ELR (cell line): ENCODE data around the gene CTNNA3.
"Not testable (repeated sequence)": the region's sequence is repeated elsewhere in the genome, so short reads cannot be mapped to it uniquely, and the experiment has no call there.

ENCODE experiments used
- DNase-seq: peaks from one replicate; pipeline ENCODE4 v3.0.0-alpha.2; 2015; ENCODE audit warnings: low read depth

The CTNNA3 gene

DNA sequence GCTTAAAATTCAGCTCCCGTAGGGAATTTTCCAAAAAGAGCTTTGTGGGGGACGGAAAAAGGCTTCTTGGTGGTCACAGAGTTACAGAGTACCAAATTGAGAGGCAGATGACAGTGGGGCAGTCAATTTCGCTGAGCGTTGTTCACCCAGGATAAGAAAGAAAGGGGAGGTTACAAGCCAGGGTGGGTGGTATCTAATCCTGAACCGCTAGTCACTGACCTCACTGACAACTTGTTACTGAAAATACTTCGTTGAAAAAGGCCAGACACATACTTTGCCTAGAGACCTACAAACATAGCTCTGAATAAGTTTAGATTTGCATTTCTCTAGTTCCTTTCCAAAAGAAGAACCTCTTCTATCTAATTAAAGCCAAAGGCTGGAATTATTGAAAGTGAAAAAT is at the start of gene CTNNA3:
Gene CTNNA3 (minus strand): TSS at position 167 of the 400 bp plus-strand sequence.
- DNase-seq, result no peak

- DNase-seq, result no peak
Observed at GRCh38 chr10:67735430-67735829, 39.4 kb upstream of the CTNNA3 start.

DNA sequence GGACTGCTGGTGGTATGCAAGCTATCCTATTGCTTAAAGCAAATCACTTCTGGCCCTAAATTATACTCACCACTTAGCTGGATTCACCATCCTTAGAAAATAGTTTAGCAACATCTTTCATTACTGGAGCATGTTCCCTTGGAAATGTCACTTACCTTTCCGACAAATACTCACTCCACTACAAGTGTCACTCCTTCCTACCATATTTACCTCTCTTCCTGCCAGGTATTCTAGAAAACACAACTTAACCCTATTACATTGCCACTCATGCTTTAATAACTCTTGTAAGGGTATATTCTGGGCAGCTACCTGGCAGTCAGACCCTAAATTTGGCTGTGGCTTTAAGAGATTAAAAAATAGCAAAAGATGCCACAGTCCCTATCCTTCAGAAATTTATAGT is 37.5 kb upstream of the CTNNA3 start:
- DNase-seq, result no peak

- DNase-seq, result no peak
Observed at GRCh38 chr10:67725567-67725966, 29.6 kb upstream of the CTNNA3 start.

GRCh38 chr10:67723601-67724000 is 27.6 kb upstream of the CTNNA3 start:
- no peak for DNase-seq

DNA sequence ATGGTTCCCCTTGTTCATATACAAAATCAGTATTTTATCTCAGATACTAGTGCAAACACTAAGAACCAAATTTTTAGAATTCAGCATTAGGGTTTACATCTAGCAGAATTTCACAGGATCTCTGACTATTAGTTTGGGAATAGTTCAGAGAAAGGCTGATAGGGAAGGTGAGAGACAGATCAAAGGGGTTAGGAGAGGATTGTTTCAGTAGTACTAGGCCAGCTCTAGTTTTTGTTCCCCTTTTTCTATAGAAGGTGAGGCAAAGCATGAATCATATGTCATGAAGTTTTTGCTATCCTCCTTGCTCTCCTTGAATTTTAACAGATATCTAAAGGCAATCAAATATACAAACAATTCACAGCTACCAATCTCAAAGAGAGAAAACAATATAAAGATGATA is 26.1 kb upstream of the CTNNA3 start:
- DNase-seq, result no peak

DNA sequence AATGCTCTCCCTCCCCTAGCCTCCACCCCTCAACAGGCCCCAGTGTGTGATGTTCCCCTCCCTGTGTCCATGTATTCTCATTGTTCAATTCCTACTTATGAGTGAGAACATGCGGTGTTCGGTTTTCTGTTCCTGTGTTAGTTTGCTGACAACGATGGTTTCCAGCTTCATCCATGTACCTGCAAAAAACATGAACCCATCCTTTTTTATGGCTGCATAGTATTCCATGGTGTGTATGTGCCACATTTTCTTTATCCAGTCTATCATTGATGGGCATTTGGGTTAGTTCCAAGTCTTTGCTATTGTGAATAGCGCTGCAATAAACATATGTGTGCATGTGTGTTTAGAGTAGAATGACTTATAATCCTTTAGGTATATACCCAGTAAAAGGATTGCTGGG is 20.5 kb upstream of the CTNNA3 start:
- not testable (repeated sequence) for DNase-seq

- no peak for DNase-seq
Observed at GRCh38 chr10:67705921-67706320, 9.9 kb upstream of the CTNNA3 start.

- DNase-seq, result not testable (repeated sequence)
Observed at GRCh38 chr10:67699613-67700270, 3.7 kb upstream of the CTNNA3 start.

DNA sequence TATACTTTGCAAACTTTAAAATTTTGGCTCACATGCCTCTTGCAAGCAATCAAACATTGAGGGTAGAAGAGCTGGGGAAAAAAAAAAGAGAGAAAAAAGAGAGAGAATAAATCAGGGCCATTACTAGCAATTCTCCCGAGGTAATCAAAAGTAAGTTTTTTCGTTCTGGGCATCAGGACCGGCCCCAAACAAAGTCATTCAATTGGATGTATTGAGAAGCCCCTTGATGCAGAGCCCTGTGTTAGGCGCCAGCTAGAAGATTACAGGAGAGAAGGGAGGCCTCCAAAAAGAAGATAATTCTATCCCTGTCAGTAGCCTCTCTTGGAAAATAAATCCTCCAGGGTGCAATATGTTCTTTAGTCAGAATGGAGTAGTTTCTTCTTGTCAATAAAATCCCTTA is 2.2 kb upstream of the CTNNA3 start:
- no peak for DNase-seq

DNA sequence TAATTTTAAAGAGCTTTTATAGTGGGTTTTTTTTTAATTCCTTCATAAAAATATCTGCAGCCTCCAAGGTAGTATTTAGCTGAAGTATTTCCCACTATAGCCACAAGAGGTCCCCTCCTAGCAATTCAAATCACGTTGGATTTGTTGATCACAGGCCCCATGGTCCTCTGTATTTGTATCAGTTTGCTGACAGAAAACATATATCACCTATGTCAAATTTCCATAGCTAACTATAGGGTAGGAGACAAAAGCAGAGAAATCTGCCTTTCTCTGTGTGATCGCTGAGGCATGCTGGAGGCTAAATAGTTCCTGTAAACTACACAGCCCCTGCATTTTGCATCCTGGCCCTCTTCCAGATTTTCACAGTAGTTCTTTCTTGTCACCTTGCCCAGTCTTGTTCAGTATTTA is 1.7 kb upstream of the CTNNA3 start:
- peak; percentile 65 for DNase-seq

GRCh38 chr10:67696679-67697078 is 684 bp upstream of the CTNNA3 start:
- no peak for DNase-seq

DNA sequence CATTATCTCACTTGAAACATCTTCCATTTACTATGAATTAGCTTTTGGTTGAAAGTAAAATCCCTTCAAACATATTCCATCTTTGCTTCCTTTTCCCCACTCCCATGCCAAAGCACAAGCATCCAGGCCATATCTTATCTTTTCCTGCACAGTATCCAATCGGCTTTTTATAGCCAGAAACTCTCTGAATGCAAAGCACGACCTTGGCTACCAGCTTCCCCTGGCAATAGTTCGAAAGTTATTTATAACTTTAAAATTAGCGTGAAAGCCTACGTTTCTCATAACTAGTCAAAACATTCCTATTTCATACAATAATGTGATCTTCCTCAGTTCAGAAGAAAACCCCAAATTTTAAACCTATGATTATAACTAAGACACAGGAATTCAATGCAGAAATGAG is 440 bp downstream of the CTNNA3 start:
- DNase-seq, result no peak

DNA sequence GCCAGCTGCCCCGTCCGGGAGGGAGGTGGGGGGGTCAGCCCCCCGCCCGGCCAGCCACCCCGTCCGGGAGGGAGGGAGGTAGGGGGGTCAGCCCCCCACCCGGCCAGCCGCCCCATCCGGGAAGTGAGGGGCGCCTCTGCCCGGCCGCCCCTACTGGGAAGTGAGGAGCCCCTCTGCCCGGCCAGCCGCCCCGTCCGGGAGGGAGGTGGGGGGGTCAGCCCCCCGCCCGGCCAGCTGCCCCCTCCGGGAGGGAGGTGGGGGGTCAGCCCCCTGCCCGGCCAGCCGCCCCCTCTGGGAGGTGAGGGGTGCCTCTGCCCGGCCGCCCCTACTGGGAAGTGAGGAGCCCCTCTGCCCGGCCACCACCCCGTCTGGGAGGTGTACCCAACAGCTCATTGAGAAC is 4.1 kb downstream of the CTNNA3 start:
- DNase-seq, result not testable (repeated sequence)

GRCh38 chr10:67690540-67690939 is 5.5 kb downstream of the CTNNA3 start:
- not testable (repeated sequence) for DNase-seq

DNA sequence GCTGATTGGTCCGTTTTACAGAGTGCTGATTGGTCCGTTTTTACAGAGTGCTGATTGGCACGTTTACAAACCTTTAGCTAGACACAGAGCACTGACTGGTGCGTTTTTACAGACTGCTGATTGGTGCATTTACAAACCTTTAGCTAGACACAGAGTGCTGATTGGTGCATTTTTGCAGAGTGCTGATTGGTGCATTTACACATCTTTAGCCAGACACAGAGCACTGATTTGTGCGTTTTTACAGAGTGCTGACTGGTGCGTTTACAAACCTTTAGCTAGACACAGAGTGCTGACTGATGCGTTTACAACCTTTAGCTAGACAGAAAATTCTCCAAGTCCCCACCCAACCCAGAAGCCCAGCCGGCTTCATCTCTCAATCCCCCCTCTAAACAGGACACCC is 11.9 kb downstream of the CTNNA3 start:
- DNase-seq, result not testable (repeated sequence)

DNA sequence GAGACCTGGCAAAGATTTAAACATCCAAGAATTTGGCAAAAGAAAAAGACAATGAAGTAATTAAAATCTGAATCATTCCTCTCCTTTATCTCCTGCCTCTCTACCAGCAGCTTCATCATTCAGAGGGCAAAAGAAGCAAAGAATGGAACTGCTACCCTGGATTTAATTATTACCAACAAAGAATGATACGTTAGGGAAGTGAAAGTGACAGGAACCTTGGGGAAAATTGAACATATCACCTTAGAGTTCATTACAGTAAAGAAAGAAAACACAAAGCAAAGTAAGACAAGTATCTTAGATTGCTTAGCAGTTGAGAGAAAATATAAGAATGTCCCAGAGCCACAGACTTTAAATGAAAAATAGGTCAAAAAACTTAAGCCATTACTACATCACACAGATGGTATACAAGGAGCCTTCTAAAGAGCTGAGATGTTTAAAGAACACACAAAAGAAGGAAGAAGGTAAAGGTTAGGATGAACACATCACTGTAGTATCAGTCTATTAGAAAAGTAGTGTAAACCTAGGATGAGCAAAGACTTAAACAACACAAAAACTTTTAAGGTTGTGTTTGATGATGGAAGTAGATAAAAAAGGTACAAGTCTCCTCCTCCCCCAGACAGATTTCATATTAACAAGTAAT is 17.5 kb downstream of the CTNNA3 start:
- DNase-seq, result no peak

GRCh38 chr10:67676208-67676825 is 19.7 kb downstream of the CTNNA3 start:
- no peak for DNase-seq

DNA sequence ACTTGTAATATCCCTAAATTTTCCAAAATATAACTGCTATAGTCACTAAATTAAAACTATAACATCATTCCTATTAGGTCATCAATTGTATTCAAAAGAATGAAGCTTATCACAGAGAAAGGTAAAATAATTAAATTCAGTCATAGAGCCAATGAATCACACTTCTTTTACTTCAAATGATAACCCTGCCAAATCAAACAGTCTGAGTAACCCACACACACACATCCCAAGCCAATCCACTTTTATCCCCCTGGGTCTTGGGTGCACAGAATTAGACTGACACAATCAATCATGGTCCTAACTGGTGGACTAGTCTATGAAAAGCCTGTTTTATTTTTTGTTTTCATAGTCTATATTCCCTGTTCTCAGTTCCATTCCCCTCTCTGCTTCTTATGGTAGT is 25.6 kb downstream of the CTNNA3 start:
- DNase-seq, result no peak

DNA sequence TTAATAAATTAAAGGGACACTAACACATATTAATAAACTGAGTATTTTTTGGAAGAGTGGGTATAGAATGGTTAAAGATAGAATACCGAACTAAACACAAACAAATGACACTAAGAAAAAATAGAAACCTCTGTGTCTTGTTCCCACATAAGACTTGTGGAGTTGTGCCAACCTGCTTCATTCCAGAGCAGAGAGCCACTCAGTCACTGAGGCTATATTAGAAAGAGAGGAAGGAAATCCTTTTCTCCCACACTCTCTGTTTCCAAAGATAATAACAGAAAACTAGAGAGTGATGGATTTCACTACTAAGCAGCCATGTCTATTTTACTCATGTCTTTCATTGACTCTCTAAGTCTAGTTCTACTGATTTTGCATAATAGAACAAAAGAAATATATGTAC is 26.0 kb downstream of the CTNNA3 start:
- no peak for DNase-seq

DNA sequence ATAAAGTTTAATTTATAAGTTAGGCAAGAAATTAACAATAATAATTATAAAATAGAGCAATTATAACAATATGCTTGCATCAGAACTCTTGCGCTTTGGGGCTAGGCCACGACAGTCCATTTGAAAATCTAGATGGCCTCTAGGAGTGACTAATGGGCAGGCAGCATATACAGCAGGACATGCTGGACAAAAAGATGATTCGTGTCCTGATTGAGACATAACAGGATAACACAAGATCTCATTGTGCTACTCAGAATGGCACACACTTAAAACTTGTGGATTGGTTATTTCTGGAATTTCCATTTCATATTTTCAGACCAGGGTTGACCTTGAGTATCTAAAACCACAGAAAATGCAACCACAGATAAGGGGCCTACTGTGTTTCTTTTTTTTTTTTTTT is 27.5 kb downstream of the CTNNA3 start:
- peak; percentile 30 for DNase-seq

GRCh38 chr10:67667035-67667425 is 29.0 kb downstream of the CTNNA3 start:
- no peak for DNase-seq

DNA sequence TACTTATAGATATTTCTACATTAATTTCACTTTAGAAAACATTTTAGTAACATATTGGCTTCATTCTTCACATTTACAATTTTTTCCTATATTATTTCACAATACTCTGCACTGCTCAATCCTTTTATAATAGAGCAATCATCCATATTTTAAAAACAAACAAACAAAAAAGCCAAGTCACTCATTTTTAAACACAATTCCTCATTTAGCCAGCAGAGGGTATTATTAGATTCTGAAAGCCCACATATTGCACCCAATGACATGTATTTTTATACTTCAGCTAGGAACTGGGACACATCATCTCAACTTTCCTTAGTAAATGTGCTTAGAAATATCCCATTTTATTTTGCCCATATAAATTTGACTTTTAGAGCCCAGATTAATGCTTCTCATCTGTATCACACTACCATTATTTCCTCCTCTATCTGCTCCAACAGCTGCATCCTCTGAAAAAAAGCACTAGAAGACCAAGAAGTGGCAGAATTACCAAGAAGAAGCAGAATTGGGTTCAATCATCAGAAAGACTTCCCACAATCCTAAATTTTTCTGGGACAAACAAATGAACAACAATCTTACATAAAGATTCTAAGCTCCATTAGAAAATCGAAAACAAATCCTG is 29.5 kb downstream of the CTNNA3 start:
- DNase-seq, result peak; percentile 47
